Stimulated activated CD4-positive, alpha-beta T cell treated with anti-CD3 and anti-CD28 coated beads, Interleukin-1b, Interleukin-23, amount 100 ng/mL, for 24 hours (primary cell): ENCODE data around the gene RUNDC3A.

Experiments
- DNase-seq, 4 experiments: peaks; one replicate each; pipeline ENCODE4 v3.0.0-alpha.2; 2020; ENCODE audit warnings: low read depth in 4 of 4, low spot score in 1 of 4

Gene RUNDC3A

GRCh38 chr17:44283344-44284023 is 24.9 kb upstream of the RUNDC3A start:
- DNase-seq: no peak

DNA sequence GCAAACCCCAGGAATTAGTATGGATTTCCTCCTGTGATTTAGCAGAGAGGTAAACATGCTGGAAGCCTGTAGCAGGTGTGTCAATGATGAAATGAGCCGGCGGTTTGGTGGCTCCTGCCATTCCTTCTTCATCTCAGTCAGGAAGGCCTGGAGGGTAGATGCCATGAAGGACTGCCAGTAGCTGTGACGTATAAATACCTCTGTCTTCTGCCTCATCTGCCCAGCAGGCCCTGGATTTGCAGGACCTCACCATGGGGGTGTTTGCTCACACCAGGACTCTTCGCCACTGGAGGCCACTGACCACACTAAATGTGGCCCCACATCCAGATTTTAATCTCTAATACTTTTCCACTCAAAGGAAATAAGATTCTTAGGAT is 24.4 kb upstream of the RUNDC3A start:
- no peak for DNase-seq

- no peak for DNase-seq
Measured at GRCh38 chr17:44287651-44288050, 20.8 kb upstream of the RUNDC3A start.

- no peak for DNase-seq
Measured at GRCh38 chr17:44293509-44294226, 14.7 kb upstream of the RUNDC3A start.

GRCh38 chr17:44297975-44298374 is 10.4 kb upstream of the RUNDC3A start:
- no peak for DNase-seq

GRCh38 chr17:44304651-44305050 is 3.8 kb upstream of the RUNDC3A start:
- no peak for DNase-seq

DNA sequence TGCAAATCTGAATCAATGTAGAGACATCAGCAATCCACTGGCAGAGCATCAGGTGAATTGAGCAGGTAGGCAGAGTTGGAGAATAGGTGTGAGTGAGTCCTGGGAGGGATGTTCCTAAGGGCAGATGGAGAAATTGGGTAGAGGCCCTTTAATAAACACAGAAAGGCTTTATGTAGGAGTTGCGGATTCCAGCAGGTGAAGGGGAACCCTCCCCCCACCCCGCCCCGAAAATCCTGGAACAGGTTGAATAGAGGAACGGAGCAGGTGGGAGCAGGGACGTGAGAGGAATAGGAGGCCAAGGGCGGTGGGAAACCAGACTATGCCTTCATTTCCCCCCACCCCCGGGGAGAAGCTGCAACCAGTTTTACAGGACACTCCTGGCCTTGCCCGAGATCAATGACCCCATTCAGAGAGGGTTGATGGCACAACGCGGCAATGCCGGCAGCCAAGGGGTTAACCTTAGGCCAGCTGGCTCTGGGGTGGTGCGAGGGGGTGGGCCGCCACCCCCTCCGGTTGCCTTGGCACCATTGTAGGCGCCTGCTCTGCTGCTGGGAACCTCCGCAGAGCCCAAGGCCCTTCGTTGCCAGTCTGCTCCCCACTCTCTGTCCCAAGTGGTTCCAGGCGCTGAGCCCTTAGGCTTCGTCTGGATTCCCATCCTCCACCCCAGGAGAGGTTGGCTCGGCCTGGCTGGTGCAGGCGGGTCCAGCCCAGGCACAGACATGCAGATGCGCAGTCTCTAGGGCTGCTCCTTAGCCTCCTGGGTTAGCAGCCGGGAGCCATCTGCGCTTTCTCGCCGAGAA is 814 bp upstream of the RUNDC3A start:
- DNase-seq: no peak

DNA sequence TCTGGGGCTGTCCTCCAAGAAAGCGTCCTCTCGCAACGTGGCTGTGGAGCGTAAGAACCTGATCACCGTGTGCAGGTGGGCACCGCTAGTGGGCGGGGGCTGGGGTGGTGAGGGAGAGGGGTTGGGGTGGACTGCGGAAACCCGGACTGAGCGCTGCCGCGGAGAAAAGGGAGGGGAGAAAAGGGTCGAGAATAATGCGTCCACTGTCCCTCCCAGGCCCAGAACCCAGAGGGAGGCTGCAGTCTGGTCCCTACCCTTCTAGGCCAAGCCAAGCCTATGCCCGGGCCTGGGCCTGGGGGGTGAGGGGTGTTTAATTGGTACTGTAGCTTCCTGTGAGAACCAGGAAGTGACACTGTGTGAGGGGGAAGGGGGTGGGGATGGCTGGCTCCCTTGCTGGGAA is 464 bp downstream of the RUNDC3A start:
- no peak for DNase-seq

DNA sequence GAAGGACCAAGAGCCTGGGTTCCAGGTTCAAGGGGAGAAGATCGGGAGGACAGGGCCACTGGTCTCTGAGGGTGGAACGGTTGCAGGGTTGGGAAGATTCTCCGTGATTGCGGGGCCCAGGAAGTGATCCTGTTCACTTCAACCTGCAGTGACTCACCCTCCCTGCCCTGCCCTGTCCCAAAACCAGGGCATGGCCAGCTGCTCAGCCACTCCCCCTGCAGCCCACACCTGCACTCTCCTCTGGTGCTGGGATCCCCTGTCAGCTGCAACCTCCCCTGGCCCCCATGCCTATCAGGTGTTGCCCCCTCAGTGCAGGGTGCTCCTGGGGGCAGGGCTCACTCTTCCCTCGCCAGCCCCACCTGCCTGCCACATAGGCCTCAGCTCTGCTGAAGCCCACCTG is 1.1 kb downstream of the RUNDC3A start:
- DNase-seq: no peak

GRCh38 chr17:44310188-44310587 is 1.8 kb downstream of the RUNDC3A start:
- DNase-seq: no peak

DNA sequence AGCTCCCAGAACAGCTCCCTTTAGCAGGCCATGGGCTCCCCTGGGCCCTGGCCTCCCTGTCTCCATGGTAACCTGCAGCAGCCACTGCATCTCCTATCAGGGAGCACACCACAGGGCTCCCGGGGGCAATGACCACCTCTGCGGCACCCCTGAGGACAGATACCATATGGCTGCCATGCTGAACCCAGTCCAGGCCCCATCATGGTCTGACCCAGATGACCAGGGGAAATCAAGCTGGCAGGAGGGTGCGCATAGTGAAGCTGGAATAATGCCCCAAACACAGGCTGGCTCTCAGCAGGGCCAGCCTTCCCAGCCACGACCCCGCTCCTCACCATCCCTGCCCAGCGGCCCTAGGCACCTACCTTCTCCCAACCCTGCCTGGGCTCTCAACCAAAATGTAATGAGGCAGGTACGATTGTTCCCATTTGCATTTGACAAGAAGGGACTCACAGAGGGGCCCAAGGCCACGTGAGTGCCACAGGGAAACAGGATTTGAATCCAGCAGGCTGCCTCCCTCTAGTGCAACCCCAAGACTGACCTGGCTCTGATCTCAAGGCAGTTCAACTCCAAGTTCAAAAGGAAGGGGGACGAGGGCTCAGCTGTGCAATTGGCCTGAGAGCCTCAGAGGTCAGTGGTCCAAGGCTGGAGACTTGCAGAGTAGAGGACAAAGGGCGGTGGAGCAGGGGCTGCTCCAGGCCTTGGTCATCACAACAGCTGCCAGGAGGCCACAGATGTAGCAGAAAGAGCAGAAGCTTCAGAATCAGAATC is 2.4 kb downstream of the RUNDC3A start:
- no peak for DNase-seq

DNA sequence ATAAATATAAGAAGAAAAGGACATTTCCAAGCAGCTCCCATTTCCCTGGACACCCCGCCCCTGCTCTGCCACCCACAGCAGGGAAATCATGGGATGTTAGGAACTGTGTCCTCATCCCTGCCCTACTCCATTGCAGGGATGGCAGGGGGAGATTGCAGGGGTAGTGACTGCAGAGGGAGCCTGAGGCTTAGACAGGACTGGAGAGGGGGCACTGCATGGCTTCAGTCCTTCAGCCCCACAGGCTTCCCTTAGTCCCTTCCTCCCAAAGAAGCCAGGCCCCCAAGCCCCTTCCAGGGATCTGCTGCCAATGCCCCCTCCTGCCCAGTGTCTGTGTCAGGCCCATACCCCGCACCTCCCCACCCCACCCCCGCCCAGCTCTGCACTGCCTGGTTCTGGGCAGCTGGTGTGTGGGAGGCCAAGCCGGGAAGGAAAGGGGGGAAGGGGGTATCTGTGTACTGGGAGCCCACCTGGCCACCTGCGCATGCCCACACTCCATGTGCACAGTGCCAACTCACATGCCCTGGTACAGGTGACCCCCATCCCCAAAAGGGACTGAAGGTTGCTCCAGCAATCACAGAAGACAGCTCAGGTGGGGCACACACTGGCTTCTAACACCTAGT is 3.3 kb downstream of the RUNDC3A start:
- no peak for DNase-seq

DNA sequence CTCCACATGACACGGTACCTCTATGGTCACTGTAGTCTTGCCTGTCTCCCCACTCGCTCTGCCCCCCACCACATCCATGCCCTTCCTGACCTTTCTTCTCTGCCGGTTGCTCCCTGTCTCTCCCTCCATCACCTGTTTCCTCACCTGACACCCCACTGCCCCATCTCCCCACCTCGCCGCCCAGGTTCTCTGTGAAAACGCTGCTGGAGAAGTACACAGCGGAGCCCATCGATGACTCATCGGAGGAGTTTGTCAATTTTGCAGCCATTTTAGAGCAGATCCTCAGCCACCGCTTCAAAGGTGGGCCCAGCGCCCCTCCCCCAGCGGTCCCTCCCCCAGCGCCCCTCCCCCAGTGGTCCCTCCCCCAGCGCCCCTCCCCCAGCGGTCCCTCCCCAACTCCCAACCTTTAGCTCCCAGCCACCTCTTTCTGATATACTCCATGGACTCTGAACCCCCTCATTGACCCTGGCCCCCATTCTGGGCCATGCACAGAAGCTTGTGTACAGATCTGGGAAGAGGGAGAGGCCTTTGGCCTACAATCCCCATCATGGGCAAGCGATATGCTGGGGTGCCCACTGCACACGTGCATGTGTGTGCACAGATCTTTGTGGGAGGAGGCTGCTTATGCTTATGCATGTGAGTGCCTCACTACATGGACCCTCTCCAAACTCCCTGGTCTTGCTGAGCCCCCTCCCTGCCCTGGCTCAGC is 4.1 kb downstream of the RUNDC3A start:
- DNase-seq: no peak

DNA sequence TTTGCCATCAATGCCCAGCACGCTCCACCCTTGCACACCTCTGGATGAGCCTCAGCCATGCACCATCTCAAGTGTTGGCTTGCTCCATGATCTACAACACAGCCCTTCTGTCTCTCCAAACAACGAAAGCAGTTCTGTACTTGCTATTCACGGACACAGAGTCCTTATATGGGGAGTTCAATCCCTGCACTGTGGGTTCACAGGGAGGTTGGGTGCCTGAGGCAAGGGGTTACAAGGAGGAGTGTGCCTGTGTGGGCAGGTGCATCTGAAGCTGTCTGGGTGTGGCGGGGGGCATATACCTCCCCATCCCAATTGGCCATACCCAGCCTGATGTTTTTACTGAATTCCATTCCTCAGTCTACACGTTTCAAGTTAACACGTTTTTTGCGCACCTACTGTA is 5.6 kb downstream of the RUNDC3A start:
- DNase-seq: no peak

DNA sequence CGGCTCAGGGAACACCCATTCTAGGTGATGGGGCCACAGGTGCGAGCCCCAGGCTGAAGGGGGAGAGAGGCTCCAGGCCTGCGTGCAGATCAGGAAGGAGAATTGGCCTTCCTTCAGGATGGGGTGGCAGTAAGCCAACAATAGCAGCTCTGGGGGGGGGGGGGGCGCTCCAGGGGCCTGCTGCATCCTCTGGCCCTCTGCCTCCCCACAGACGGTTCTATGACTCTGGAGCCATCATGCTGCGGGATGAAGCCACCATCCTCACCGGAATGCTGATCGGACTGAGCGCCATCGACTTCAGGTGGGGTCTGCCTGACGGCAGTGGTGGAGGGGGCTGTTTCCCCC is 6.1 kb downstream of the RUNDC3A start:
- DNase-seq: no peak

- DNase-seq: peak in 1 of 4 experiments; percentile 50
Measured at GRCh38 chr17:44314869-44315661, 6.7 kb downstream of the RUNDC3A start.

GRCh38 chr17:44315760-44316731 is 7.6 kb downstream of the RUNDC3A start:
- DNase-seq: no peak

- no peak for DNase-seq
Measured at GRCh38 chr17:44317545-44317944, 9.1 kb downstream of the RUNDC3A start.
